ENCODE results near the gene ABCC3.

ABCC3 gene

DNA sequence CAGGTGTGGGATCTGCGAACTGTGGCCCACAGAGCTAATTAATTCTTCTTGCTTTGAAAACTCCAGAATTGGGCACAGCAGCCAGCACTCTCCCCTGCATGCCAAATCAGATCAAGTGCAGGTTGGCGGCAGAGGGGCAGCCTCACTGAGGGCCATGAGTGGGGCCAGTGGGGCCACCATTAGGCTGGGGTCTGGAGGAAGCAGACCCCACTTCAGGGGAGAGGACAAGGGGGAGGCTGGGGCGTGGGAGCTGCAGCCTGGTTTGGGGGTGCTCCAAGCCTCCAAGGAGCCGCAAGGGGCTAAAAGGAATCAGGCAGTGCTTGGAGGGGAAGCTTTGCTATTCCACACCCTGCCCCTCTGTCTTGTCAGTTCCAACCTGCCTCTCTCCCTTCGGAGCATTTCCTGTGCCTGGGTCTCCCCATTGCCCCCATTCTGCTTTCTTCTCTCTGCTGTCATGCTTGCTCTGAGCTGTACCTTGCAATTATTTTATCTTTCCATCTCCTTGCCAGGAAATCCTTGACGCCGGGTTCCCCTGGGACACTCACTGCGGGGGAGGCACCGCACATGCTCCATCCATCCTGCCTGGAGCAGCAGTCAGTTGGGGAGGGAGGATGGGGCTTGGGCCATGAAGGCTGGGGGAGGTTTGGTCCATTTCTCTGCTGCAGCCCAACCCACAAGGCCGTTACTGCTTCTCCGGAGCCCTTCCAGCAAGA, 3.3 kb upstream of the ABCC3 start:
- no peak for DNase-seq (ENCODE audit: low read depth in 1 of 2, low spot score in 1 of 2)
- Histone ChIP-seq H3K27ac (replicated peaks) (no peak overlapping the region), H3K4me3 (replicated peaks; ENCODE audit: insufficient read depth, low read length) (no peak overlapping the region), H3K27me3 (ENCODE audit: insufficient read depth, poor library complexity, severe bottlenecking) (peaks cover 59% of the 10 kb centered on the region)
- TF ChIP-seq SPI1 (IDR thresholded peaks at IDR 0.05; ENCODE audit: borderline replicate concordance, low read depth) (no peak), GABPA (IDR thresholded peaks at IDR 0.05; ENCODE audit: low read depth) (no peak), POLR2AphosphoS5 (IDR thresholded peaks at IDR 0.05; ENCODE audit: low read depth) (no peak)
- TF ChIP-seq, protein P1, sequence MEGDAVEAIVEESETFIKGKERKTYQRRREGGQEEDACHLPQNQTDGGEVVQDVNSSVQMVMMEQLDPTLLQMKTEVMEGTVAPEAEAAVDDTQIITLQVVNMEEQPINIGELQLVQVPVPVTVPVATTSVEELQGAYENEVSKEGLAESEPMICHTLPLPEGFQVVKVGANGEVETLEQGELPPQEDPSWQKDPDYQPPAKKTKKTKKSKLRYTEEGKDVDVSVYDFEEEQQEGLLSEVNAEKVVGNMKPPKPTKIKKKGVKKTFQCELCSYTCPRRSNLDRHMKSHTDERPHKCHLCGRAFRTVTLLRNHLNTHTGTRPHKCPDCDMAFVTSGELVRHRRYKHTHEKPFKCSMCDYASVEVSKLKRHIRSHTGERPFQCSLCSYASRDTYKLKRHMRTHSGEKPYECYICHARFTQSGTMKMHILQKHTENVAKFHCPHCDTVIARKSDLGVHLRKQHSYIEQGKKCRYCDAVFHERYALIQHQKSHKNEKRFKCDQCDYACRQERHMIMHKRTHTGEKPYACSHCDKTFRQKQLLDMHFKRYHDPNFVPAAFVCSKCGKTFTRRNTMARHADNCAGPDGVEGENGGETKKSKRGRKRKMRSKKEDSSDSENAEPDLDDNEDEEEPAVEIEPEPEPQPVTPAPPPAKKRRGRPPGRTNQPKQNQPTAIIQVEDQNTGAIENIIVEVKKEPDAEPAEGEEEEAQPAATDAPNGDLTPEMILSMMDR (IDR thresholded peaks at IDR 0.05; ENCODE audit: insufficient read depth, low read length): no peak
- TF ChIP-seq, protein P2, sequence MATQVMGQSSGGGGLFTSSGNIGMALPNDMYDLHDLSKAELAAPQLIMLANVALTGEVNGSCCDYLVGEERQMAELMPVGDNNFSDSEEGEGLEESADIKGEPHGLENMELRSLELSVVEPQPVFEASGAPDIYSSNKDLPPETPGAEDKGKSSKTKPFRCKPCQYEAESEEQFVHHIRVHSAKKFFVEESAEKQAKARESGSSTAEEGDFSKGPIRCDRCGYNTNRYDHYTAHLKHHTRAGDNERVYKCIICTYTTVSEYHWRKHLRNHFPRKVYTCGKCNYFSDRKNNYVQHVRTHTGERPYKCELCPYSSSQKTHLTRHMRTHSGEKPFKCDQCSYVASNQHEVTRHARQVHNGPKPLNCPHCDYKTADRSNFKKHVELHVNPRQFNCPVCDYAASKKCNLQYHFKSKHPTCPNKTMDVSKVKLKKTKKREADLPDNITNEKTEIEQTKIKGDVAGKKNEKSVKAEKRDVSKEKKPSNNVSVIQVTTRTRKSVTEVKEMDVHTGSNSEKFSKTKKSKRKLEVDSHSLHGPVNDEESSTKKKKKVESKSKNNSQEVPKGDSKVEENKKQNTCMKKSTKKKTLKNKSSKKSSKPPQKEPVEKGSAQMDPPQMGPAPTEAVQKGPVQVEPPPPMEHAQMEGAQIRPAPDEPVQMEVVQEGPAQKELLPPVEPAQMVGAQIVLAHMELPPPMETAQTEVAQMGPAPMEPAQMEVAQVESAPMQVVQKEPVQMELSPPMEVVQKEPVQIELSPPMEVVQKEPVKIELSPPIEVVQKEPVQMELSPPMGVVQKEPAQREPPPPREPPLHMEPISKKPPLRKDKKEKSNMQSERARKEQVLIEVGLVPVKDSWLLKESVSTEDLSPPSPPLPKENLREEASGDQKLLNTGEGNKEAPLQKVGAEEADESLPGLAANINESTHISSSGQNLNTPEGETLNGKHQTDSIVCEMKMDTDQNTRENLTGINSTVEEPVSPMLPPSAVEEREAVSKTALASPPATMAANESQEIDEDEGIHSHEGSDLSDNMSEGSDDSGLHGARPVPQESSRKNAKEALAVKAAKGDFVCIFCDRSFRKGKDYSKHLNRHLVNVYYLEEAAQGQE (IDR thresholded peaks at IDR 0.05; ENCODE audit: insufficient replicate concordance, low read depth): no peak

DNA sequence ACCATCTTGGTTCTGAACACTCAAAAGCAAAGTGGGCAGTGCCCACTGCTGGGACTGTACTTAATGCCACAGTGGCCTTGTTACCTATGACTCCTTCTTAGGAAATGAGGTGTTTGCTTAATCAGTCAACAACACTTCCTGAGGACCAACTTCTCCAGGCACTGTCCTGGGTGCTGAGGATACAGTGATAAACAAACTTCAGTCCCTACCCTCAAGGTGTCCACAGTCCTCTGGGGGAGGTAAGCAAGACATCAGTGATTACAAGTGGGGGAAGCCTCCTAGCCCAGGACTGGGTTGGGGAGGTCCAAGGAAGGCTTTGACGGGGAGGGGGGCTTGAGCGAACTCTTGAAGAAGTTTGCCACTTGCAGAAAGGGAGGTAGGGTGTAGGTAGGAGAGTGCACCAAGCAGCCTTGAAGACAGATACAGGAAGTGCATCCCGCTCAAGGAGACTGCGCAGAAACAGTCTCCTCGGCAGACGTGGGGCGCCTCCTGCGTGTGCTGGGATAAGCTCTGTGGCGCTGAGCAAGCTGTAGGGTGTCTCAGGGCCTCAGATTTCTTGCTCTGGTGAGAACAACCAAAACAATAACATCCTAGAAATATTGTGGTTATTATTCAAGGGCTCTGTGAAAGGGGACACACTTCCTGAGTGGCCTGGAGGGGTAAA, 2.6 kb upstream of the ABCC3 start:
- TF ChIP-seq, protein P2 (IDR thresholded peaks at IDR 0.05; ENCODE audit: insufficient replicate concordance, low read depth): peak; percentile 78
- TF ChIP-seq, protein P1 (IDR thresholded peaks at IDR 0.05; ENCODE audit: insufficient read depth, low read length): no peak
- no peak for TF ChIP-seq POLR2AphosphoS5 (IDR thresholded peaks at IDR 0.05; ENCODE audit: low read depth)
- no peak for TF ChIP-seq GABPA (IDR thresholded peaks at IDR 0.05; ENCODE audit: low read depth)
- peak; percentile 62; the same call in 1 of the 2 replicates for TF ChIP-seq SPI1 (IDR thresholded peaks at IDR 0.05; ENCODE audit: borderline replicate concordance, low read depth)
- no peak for DNase-seq (ENCODE audit: low read depth in 1 of 2, low spot score in 1 of 2)
- Histone ChIP-seq H3K4me3 (replicated peaks; ENCODE audit: insufficient read depth, low read length) (no peak overlapping the region), H3K27ac (replicated peaks) (no peak overlapping the region), H3K27me3 (ENCODE audit: insufficient read depth, poor library complexity, severe bottlenecking) (peaks cover 59% of the 10 kb centered on the region)

- Histone ChIP-seq H3K4me3 (replicated peaks; ENCODE audit: insufficient read depth, low read length) (no peak overlapping the region), H3K27ac (replicated peaks) (no peak overlapping the region), H3K27me3 (ENCODE audit: insufficient read depth, poor library complexity, severe bottlenecking) (peaks cover 56% of the 10 kb centered on the region)
- TF ChIP-seq, protein P2 (IDR thresholded peaks at IDR 0.05; ENCODE audit: insufficient replicate concordance, low read depth): no peak
- TF ChIP-seq, protein P1 (IDR thresholded peaks at IDR 0.05; ENCODE audit: insufficient read depth, low read length): no peak
- TF ChIP-seq GABPA (IDR thresholded peaks at IDR 0.05; ENCODE audit: low read depth): no peak
- no peak for TF ChIP-seq SPI1 (IDR thresholded peaks at IDR 0.05; ENCODE audit: borderline replicate concordance, low read depth)
- no peak for TF ChIP-seq POLR2AphosphoS5 (IDR thresholded peaks at IDR 0.05; ENCODE audit: low read depth)
- DNase-seq (ENCODE audit: low read depth in 1 of 2, low spot score in 1 of 2): no peak
Measured at GRCh38 chr17:50632637-50633036, 2.0 kb upstream of the ABCC3 start.

Data from HL-60 (cell line).